HCT116 (cell line): ENCODE results near the gene OAS2.

Experiments used
- POLR2A ChIP-seq: IDR thresholded peaks from 2 replicates; pipeline ENCODE4 v1.7.0; 2011; ENCODE audit warnings: borderline replicate concordance; ENCODE audit not compliant: insufficient read depth, insufficient read length; ENCODE audit errors: extremely low read depth
- RAD21 ChIP-seq: IDR thresholded peaks from 2 replicates; pipeline ENCODE4 v1.6.1; 2012; ENCODE audit warnings: low read depth, mild to moderate bottlenecking
- TF ChIP-seq, protein P1 (sequence below), 3 experiments: fragments of 200-600 bp in 1 of 3; sonication (generic) in 1 of 3; IDR thresholded peaks in 2 of 3; conservative IDR thresholded peaks in 1 of 3; 2 replicates each; pipeline ENCODE4 v1.5.1; 2012 to 2017; ENCODE audit warnings: low read depth in 2 of 3, low read length in 2 of 3, antibody characterized with exemption in 1 of 3, borderline replicate concordance in 1 of 3, control low read depth in 1 of 3, mild to moderate bottlenecking in 1 of 3, mixed read lengths in 1 of 3, mixed run types in 1 of 3, moderate library complexity in 1 of 3; ENCODE audit not compliant: insufficient read depth in 1 of 3

DNA sequence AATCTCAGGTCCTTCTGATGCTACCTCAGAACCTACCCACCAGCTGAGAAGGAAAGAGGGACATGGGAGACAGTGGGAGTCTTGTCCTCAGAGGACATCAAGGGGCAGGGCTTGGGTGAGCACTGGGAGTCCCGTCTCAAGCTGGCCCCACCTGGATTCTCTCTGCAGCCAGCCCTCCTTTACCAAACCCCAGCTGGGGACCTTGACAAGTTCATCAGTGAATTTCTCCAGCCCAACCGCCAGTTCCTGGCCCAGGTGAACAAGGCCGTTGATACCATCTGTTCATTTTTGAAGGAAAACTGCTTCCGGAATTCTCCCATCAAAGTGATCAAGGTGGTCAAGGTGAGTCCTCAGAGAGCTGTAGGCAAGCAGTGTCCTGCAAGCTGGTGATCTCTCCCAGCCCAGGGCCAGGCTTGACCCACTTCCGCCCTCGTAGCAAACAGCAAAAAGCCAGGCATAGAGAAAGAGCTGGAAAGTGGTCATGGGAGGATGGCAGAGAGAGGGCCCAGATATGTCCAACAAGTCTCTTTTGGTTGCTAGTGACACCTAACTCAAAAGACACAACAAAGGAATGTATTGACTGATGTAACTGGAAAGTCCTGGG is 14.2 kb upstream of the OAS2 start:
- TF ChIP-seq RAD21 (no peak), POLR2A (no peak)
- TF ChIP-seq, protein P1, sequence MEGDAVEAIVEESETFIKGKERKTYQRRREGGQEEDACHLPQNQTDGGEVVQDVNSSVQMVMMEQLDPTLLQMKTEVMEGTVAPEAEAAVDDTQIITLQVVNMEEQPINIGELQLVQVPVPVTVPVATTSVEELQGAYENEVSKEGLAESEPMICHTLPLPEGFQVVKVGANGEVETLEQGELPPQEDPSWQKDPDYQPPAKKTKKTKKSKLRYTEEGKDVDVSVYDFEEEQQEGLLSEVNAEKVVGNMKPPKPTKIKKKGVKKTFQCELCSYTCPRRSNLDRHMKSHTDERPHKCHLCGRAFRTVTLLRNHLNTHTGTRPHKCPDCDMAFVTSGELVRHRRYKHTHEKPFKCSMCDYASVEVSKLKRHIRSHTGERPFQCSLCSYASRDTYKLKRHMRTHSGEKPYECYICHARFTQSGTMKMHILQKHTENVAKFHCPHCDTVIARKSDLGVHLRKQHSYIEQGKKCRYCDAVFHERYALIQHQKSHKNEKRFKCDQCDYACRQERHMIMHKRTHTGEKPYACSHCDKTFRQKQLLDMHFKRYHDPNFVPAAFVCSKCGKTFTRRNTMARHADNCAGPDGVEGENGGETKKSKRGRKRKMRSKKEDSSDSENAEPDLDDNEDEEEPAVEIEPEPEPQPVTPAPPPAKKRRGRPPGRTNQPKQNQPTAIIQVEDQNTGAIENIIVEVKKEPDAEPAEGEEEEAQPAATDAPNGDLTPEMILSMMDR (IDR thresholded peaks at IDR 0.05 in 2 of 3, conservative IDR thresholded peaks at IDR 0.05 in 1 of 3; ENCODE audit: borderline replicate concordance in 1 of 3, insufficient read depth in 1 of 3, low read depth in 2 of 3, low read length in 2 of 3), result no peak
